IMR-90 (cell line): ENCODE measurements around the gene FXYD3.

Source experiments
- BHLHE40 ChIP-seq: fragments of 150-350 bp; IDR thresholded peaks from 2 replicates; pipeline ENCODE4 v1.6.1; 2016; ENCODE audit warnings: mild to moderate bottlenecking, low read depth, low read length
- CEBPB ChIP-seq: IDR thresholded peaks from 2 replicates; pipeline ENCODE4 v1.6.1; 2012; ENCODE audit warnings: low read depth, low read length, improper control_type of control experiment
- MAFK ChIP-seq: IDR thresholded peaks from 2 replicates; pipeline ENCODE4 v1.6.1; 2012; ENCODE audit warnings: low read depth, low read length, improper control_type of control experiment
- MXI1 ChIP-seq: IDR thresholded peaks from 2 replicates; pipeline ENCODE4 v1.6.1; 2012; ENCODE audit warnings: low read depth, mild to moderate bottlenecking, low read length, moderate library complexity, borderline replicate concordance
- POLR2A ChIP-seq: IDR thresholded peaks from 2 replicates; pipeline ENCODE4 v1.6.1; 2012; ENCODE audit warnings: mild to moderate bottlenecking, low read depth, low read length
- RAD21 ChIP-seq: IDR thresholded peaks from 2 replicates; pipeline ENCODE4 v1.6.1; 2012; ENCODE audit warnings: low read length, improper control_type of control experiment
- RFX5 ChIP-seq: IDR thresholded peaks from 2 replicates; pipeline ENCODE4 v1.8.0; 2012; ENCODE audit warnings: low read depth, mild to moderate bottlenecking, low read length, moderate library complexity
- TF ChIP-seq, protein P1 (sequence below): conservative IDR thresholded peaks from 2 replicates; pipeline ENCODE4 v1.5.1; 2012; ENCODE audit warnings: mild to moderate bottlenecking, low read depth, low read length, improper control_type of control experiment

DNA sequence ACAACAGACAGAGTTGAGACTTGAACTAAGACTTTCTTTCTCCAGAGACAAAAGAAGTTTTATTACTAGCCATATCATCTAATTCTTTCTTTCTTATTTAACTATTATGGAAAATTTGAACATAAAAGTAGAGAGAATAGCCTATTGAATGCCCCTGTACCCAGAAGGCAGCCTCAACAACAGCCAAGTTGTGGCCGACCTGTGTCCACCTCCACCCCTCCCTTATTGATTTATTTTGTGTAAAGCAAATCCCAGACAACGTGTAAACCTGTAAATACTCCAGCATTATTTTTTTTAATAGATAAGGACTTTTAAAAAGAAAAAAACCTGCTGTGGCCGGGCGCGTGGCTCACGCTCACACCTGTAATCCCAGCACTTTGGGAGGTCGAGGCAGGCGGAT is 26.1 kb upstream of the FXYD3 start:
- TF ChIP-seq, protein P1, sequence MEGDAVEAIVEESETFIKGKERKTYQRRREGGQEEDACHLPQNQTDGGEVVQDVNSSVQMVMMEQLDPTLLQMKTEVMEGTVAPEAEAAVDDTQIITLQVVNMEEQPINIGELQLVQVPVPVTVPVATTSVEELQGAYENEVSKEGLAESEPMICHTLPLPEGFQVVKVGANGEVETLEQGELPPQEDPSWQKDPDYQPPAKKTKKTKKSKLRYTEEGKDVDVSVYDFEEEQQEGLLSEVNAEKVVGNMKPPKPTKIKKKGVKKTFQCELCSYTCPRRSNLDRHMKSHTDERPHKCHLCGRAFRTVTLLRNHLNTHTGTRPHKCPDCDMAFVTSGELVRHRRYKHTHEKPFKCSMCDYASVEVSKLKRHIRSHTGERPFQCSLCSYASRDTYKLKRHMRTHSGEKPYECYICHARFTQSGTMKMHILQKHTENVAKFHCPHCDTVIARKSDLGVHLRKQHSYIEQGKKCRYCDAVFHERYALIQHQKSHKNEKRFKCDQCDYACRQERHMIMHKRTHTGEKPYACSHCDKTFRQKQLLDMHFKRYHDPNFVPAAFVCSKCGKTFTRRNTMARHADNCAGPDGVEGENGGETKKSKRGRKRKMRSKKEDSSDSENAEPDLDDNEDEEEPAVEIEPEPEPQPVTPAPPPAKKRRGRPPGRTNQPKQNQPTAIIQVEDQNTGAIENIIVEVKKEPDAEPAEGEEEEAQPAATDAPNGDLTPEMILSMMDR = no peak
- TF ChIP-seq POLR2A (no peak), RAD21 (no peak), CEBPB (no peak), MXI1 (no peak), MAFK (no peak), BHLHE40 (no peak), RFX5 (no peak)
